ENCODE data around the gene NTRK2. TPM values are rescaled to one million over a fixed set of nuclear protein-coding genes. Genes with fewer than 3 reads are reported as not detected.

NTRK2 gene
- total and polyA plus RNA-seq, 7 donors, result 0.46 to 3.0 (median 2.1) TPM

DNA sequence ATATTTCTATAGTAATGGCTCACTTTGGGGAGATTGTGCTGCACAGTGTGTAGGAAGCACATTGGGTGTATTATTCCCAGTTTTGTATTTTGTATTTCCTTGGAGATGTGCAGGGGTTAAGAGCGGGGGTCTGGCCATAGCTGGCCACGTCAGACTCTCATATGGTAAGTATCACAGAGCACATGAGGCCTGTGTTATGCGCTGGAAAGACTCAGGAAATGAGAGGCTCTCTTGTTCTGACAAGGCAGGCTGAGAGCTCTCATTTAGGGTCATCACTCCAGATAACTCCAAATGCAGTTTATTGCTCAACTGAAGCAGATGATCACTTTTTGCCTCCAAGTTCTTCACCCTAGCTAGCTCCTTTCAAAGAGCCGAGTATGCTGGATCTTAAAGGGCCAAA, 205.7 kb downstream of the NTRK2 start:
- intact Hi-C loops (cut with DNase I), result no loop called here
- no peak for DNase-seq
- Histone ChIP-seq H3K4me3 (no peak overlapping the region), H3K36me3 (no peaks in the 10 kb centered on the region), H3K9me3 (no peaks in the 10 kb centered on the region), H3K27ac (no peak overlapping the region), H3K4me1 (no peaks in the 10 kb centered on the region), H3K27me3 (no peaks in the 10 kb centered on the region)
- TF ChIP-seq POLR2AphosphoS5 (IDR thresholded peaks at IDR 0.05) (peak in 1 of 4 donors; percentile 27), POLR2A (IDR thresholded peaks at IDR 0.05) (no peak), EP300 (IDR thresholded peaks at IDR 0.05) (no peak)
- WGBS, 2 donors, result 81 to 92% methylated on average over 4 of the region's 4 CpGs

DNA sequence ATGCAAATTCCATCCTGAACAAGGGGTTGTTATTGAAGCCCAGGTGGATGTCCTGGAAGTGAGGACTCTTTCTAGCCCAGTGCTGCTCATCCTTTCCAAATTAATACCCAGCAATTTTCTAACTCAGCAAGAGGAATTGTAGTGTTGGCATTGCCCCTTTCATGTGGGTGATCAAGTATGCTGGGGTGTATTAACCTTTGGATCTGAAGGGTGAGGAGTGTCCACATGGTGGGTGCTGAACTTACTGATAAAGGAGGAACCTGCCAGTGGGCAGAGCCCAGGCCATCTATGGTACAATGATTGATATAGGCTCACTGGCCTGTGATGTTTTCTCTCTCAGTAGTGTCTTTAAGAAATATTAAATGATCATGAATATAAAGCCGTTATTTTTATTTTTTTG, 210.1 kb downstream of the NTRK2 start:
- H3K9me3 ChIP-seq, result no peaks in the 10 kb centered on the region
- intact Hi-C loops (cut with DNase I), result no loop called here
- DNase-seq, result no peak
- no peaks in the 10 kb centered on the region for H3K27me3 ChIP-seq
- TF ChIP-seq EP300 (IDR thresholded peaks at IDR 0.05) (no peak), POLR2A (IDR thresholded peaks at IDR 0.05) (no peak), POLR2AphosphoS5 (IDR thresholded peaks at IDR 0.05) (no peak)
- TF ChIP-seq, protein P1, sequence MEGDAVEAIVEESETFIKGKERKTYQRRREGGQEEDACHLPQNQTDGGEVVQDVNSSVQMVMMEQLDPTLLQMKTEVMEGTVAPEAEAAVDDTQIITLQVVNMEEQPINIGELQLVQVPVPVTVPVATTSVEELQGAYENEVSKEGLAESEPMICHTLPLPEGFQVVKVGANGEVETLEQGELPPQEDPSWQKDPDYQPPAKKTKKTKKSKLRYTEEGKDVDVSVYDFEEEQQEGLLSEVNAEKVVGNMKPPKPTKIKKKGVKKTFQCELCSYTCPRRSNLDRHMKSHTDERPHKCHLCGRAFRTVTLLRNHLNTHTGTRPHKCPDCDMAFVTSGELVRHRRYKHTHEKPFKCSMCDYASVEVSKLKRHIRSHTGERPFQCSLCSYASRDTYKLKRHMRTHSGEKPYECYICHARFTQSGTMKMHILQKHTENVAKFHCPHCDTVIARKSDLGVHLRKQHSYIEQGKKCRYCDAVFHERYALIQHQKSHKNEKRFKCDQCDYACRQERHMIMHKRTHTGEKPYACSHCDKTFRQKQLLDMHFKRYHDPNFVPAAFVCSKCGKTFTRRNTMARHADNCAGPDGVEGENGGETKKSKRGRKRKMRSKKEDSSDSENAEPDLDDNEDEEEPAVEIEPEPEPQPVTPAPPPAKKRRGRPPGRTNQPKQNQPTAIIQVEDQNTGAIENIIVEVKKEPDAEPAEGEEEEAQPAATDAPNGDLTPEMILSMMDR (IDR thresholded peaks at IDR 0.05), result no peak
- 93 to 98% methylated on average over 1 of the region's 1 CpG for WGBS, 2 donors
- H3K4me3 ChIP-seq, result no peak overlapping the region
- no peaks in the 10 kb centered on the region for H3K4me1 ChIP-seq
- no peak overlapping the region for H3K27ac ChIP-seq
- no peaks in the 10 kb centered on the region for H3K36me3 ChIP-seq

DNA sequence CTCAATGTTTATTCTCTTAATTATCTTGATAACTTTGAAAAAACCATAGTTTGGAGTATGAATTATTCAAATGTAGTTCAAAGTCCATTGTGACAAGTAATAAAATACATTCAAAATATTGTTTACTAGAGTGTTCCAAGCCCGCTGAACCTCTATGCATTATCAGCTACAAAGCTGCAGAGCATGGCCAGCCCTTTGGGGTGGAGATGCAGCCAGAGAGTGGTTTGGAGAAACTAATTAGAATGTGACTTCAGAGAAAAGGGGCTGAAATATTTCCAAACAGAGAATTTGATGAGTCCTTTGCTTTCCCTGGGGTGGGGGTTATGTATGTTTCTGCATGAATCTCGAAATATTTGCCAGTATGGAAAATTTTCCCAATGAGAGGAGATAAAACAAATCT, 211.3 kb downstream of the NTRK2 start:
- no peaks in the 10 kb centered on the region for H3K4me1 ChIP-seq
- no peaks in the 10 kb centered on the region for H3K9me3 ChIP-seq
- no peak overlapping the region for H3K4me3 ChIP-seq
- WGBS, 2 donors, result 47 to 65% methylated on average over 2 of the region's 2 CpGs
- no peak for TF ChIP-seq EP300 (IDR thresholded peaks at IDR 0.05)
- no peak for TF ChIP-seq POLR2A (IDR thresholded peaks at IDR 0.05)
- TF ChIP-seq POLR2AphosphoS5 (IDR thresholded peaks at IDR 0.05), result no peak
- TF ChIP-seq, protein P1 (IDR thresholded peaks at IDR 0.05), result no peak
- intact Hi-C loops (cut with DNase I), result no loop called here
- no peaks in the 10 kb centered on the region for H3K36me3 ChIP-seq
- H3K27me3 ChIP-seq, result no peaks in the 10 kb centered on the region
- no peak for DNase-seq
- H3K27ac ChIP-seq, result no peak overlapping the region

DNA sequence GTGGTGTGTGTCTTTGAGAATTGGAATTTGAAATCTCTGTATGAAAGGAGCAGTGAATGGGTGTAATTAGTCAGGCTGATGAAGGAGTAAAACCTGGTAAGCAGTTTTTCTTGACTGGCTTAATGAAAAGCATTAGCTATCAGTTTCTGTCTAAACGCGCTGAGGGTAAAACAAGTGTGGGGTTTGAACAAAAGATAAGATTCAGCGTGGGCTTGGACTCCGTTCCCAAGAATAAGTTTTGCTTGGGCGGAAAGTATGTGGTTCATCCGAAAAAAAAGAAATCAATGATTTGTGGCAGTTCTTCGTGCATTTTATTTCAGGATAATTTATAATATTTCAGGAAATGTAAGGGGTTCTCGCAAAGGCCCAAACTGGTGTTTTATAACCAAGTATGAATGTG, 217.3 kb downstream of the NTRK2 start:
- intact Hi-C loops (cut with DNase I), result no loop called here
- DNase-seq, result no peak
- TF ChIP-seq POLR2AphosphoS5 (IDR thresholded peaks at IDR 0.05) (no peak), EP300 (IDR thresholded peaks at IDR 0.05) (no peak), POLR2A (IDR thresholded peaks at IDR 0.05) (no peak)
- TF ChIP-seq, protein P1 (IDR thresholded peaks at IDR 0.05), result no peak

DNA sequence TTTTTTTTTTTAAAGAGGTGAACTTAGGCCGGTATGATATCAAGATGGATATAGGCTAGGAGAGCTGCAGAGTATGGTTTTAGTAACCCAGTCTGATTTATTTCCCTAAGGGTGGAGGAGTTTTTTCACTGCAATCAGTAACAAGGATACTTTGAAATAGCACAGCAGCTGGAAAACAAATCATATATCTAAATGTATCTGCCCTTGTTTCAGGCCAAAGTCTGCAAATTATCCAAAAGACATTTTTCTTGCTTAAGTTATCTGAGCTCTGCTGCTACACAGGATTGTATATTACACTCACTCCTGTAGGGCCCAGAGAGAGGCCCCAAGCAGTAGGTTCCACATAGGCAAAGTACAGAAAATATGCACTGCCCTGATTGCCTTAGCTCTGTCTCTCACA, 222.4 kb downstream of the NTRK2 start:
- H3K27ac ChIP-seq, result no peak overlapping the region
- H3K9me3 ChIP-seq, result no peaks in the 10 kb centered on the region
- intact Hi-C loops (cut with DNase I), result no loop called here
- no peaks in the 10 kb centered on the region for H3K27me3 ChIP-seq
- no peak overlapping the region for H3K4me3 ChIP-seq
- no peaks in the 10 kb centered on the region for H3K4me1 ChIP-seq
- no peaks in the 10 kb centered on the region for H3K36me3 ChIP-seq
- 18 to 61% methylated on average over 1 of the region's 1 CpG for WGBS, 2 donors
- TF ChIP-seq, protein P1 (IDR thresholded peaks at IDR 0.05), result no peak
- TF ChIP-seq POLR2A (IDR thresholded peaks at IDR 0.05) (no peak), POLR2AphosphoS5 (IDR thresholded peaks at IDR 0.05) (no peak), EP300 (IDR thresholded peaks at IDR 0.05) (no peak)
- DNase-seq, result no peak

More for the DNA sequence above, 217.3 kb downstream of the NTRK2 start:
- H3K9me3 ChIP-seq, result no peaks in the 10 kb centered on the region
- no peak overlapping the region for H3K4me3 ChIP-seq
- H3K27me3 ChIP-seq, result no peaks in the 10 kb centered on the region
- H3K36me3 ChIP-seq, result no peaks in the 10 kb centered on the region
- 96 to 97% methylated on average over 8 of the region's 8 CpGs for WGBS, 2 donors
- H3K27ac ChIP-seq, result no peak overlapping the region
- H3K4me1 ChIP-seq, result no peaks in the 10 kb centered on the region
